GM12878 (cell line): Measurements from ENCODE around the gene PPP1R7. TPM values are rescaled to one million over a fixed set of nuclear protein-coding genes. Genes with fewer than 3 reads are reported as not detected.

Source experiments
- ATAC-seq: fragments of 200-7000 bp; cut with Tn5 transposase; 3 replicates; pipeline ENCODE4 v1.9.1; 2020; ENCODE audit warnings: mild to moderate bottlenecking, moderate library complexity
- BruUV-seq: library from RNA; stranded (reverse); fragments of 400-500 nt; replicated peaks from 2 replicates; lab custom pipeline; 2021; lab: Mats Ljungman, UMichigan
- CTCF ChIA-PET: fragments of 300-600 bp; sonication (Branson Sonifier 250); formaldehyde crosslinking; extraction: SDS; loops from one replicate; lab custom pipeline; 2021; ENCODE audit warnings: inconsistent platforms; lab: Yijun Ruan, JAX
- POLR2A ChIA-PET: fragments of 350-600 bp; formaldehyde crosslinking; extraction: SDS; loops from one replicate; lab custom pipeline; 2021; ENCODE audit warnings: inconsistent platforms; lab: Charles Lee
- RAD21 ChIA-PET: fragments of 300-600 bp; sonication (Branson Sonifier 250); formaldehyde crosslinking; loops from one replicate; lab custom pipeline; 2023; ENCODE audit warnings: antibody characterized with exemption; ENCODE audit not compliant: unreplicated experiment; lab: Charles Lee
- SMC1A ChIA-PET: fragments of 300-600 bp; sonication (Branson Sonifier 250); formaldehyde crosslinking; loops from one replicate; lab custom pipeline; 2023; ENCODE audit not compliant: unreplicated experiment, uncharacterized antibody; lab: Charles Lee
- DNase-seq: peaks from one replicate; pipeline ENCODE4 v3.0.0-alpha.2; 2011; ENCODE audit warnings: low read depth, low spot score
- FAIRE-seq: peaks from 3 replicates; lab custom pipeline; 2011; peaks lifted over from hg19 to GRCh38; lab: Jason Lieb, UNC
- H2AFZ ChIP-seq: 2 replicates; pipeline ENCODE4 v1.6.0; 2011; ENCODE audit warnings: low read depth, low read length, control low read depth; ENCODE audit not compliant: control insufficient read depth
- H3K27ac ChIP-seq: 2 replicates; pipeline ENCODE4 v1.5.1; 2011; ENCODE audit warnings: control low read depth; ENCODE audit not compliant: control insufficient read depth, insufficient read depth
- H3K27me3 ChIP-seq, 2 experiments: replicated peaks in 1 of 2; 2 replicates each; pipeline versions ENCODE4 v1.6.0 to v1.6.1; 2011; ENCODE audit warnings: low read length in 1 of 2; ENCODE audit not compliant: control insufficient read depth in 2 of 2, insufficient read depth in 2 of 2
- H3K36me3 ChIP-seq, 2 experiments: 2 replicates each; pipeline ENCODE4 v1.5.1; 2011; ENCODE audit warnings: low read length in 1 of 2; ENCODE audit not compliant: control insufficient read depth in 2 of 2, insufficient read depth in 2 of 2
- H3K4me1 ChIP-seq: 2 replicates; pipeline ENCODE4 v1.6.1; 2011; ENCODE audit warnings: mild to moderate bottlenecking, low read length, moderate library complexity, mixed read lengths; ENCODE audit not compliant: control insufficient read depth, insufficient read depth
- H3K4me2 ChIP-seq: 2 replicates; pipeline ENCODE4 v1.6.0; 2011; ENCODE audit warnings: control low read depth; ENCODE audit not compliant: control insufficient read depth, insufficient read depth
- H3K4me3 ChIP-seq: fragments of 200-600 bp; sonication (generic); 2 replicates; pipeline ENCODE4 v1.5.1; 2016
- H3K79me2 ChIP-seq: 2 replicates; pipeline ENCODE4 v1.6.0; 2011; ENCODE audit warnings: low read length; ENCODE audit not compliant: control insufficient read depth, insufficient read depth
- H3K9ac ChIP-seq: 2 replicates; pipeline ENCODE4 v1.8.0; 2011; ENCODE audit warnings: low read length, control low read depth, mixed read lengths; ENCODE audit not compliant: control insufficient read depth, insufficient read depth
- H3K9me3 ChIP-seq: replicated peaks from 3 replicates; pipeline ENCODE4 v1.5.1; 2011; ENCODE audit warnings: mild to moderate bottlenecking, low read length; ENCODE audit not compliant: control insufficient read depth, insufficient read depth
- H4K20me1 ChIP-seq: 2 replicates; pipeline ENCODE4 v1.6.0; 2011; ENCODE audit not compliant: control insufficient read depth, insufficient read depth
- BCL11A ChIP-seq: IDR thresholded peaks from 2 replicates; pipeline ENCODE4 v1.6.1; 2011; ENCODE audit warnings: low read depth, low read length
- DPF2 ChIP-seq: fragments of 450-650 bp; IDR thresholded peaks from 2 replicates; pipeline ENCODE4 v1.6.1; 2017; ENCODE audit warnings: mild to moderate bottlenecking
- FOXK2 ChIP-seq: fragments of 450-650 bp; IDR thresholded peaks from 2 replicates; pipeline ENCODE4 v1.6.1; 2017; ENCODE audit warnings: mild to moderate bottlenecking, moderate library complexity
- IRF4 ChIP-seq: IDR thresholded peaks from 2 replicates; pipeline ENCODE4 v1.6.1; 2011; ENCODE audit warnings: low read depth, low read length
- LARP7 ChIP-seq: fragments of 450-650 bp; IDR thresholded peaks from 2 replicates; pipeline ENCODE4 v1.6.1; 2017; ENCODE audit warnings: mild to moderate bottlenecking
- NFIC ChIP-seq: IDR thresholded peaks from 2 replicates; pipeline ENCODE4 v1.6.1; 2012; ENCODE audit warnings: low read depth, mild to moderate bottlenecking, inconsistent platforms, low read length, moderate library complexity
- NFYB ChIP-seq: IDR thresholded peaks from 2 replicates; pipeline ENCODE4 v1.6.1; 2011; ENCODE audit warnings: low read depth, mild to moderate bottlenecking, low read length, improper control_type of control experiment, moderate library complexity; ENCODE audit not compliant: insufficient read depth
- RBBP5 ChIP-seq: fragments of 200-600 bp; sonication (generic); conservative IDR thresholded peaks from 2 replicates; pipeline ENCODE4 v1.6.1; 2016
- RCOR1 ChIP-seq: conservative IDR thresholded peaks from 2 replicates; pipeline ENCODE4 v1.6.1; 2012; ENCODE audit warnings: low read depth, low read length, improper control_type of control experiment
- RUNX3 ChIP-seq: IDR thresholded peaks from 2 replicates; pipeline ENCODE4 v1.6.1; 2012; ENCODE audit warnings: low read length, inconsistent platforms
- SREBF2 ChIP-seq: IDR thresholded peaks from 2 replicates; pipeline ENCODE4 v1.6.1; 2012; ENCODE audit warnings: mild to moderate bottlenecking, low read length
- TCF3 ChIP-seq: IDR thresholded peaks from 2 replicates; pipeline ENCODE4 v1.6.1; 2012; ENCODE audit warnings: low read depth, mild to moderate bottlenecking, low read length, borderline replicate concordance; ENCODE audit not compliant: insufficient read depth
- whole genome bisulfite sequencing: methylation state at CpG from one replicate; pipeline ENCODE4 v1.1.6; 2016; ENCODE audit warnings: low lambda C conversion rate; ENCODE audit not compliant: insufficient replicate concordance, insufficient coverage; ENCODE audit errors: missing lambda C conversion rate; 5-methylcytosine and 5-hydroxymethylcytosine counted together
- in situ Hi-C: fragments of 300-500 bp; cut with MboI; formaldehyde crosslinking; loops from 9 replicates; pipeline ENCODE4 v1.14.3; 2018; ENCODE audit warnings: mixed read lengths
- intact Hi-C: fragments of 100-400 bp; cut with micrococcal nuclease; formaldehyde crosslinking; loops from one replicate; pipeline ENCODE4 v1.14.2; 2022; ENCODE audit not compliant: unreplicated experiment
- polyA plus RNA-seq, 11 experiments: library from polyadenylated mRNA; depleted of rRNA in 4 of 11; unstranded in 6 of 11; stranded (reverse) in 5 of 11; fragments of >200 nt; fragmentation: Nextera tagmentation in 4 of 11; fragmentation: Illumina TruSeq in 1 of 11; extraction: Ambion mirVana in 4 of 11; extraction: Trizol in 1 of 11; gene quantifications; 1 replicate in 1 of 11; 2 replicates in 10 of 11; pipeline versions ENCODE4 v1.2.1 to v1.2.3, GENCODE V29; 2011 to 2016; ENCODE audit warnings: inconsistent platforms in 2 of 11, missing spikeins in 2 of 11, low read depth in 1 of 11
- total RNA-seq, 4 experiments: library from RNA; depleted of rRNA in 3 of 4; stranded (reverse); fragments of >200 nt in 3 of 4; fragmentation: Illumina TruSeq in 1 of 4; extraction: Trizol in 1 of 4; gene quantifications; 2 replicates each; pipeline versions ENCODE4 v1.2.1 to v1.2.3, GENCODE V29; 2013 to 2021
- TF ChIP-seq, protein P1 (sequence below): fragments of 450-650 bp; IDR thresholded peaks from 2 replicates; pipeline ENCODE4 v1.6.1; 2017; ENCODE audit warnings: mild to moderate bottlenecking
- TF ChIP-seq, protein P2 (sequence below): fragments of 450-650 bp; IDR thresholded peaks from 2 replicates; pipeline ENCODE4 v1.6.1; 2017; ENCODE audit warnings: mild to moderate bottlenecking, moderate library complexity

Gene PPP1R7
- total and polyA plus RNA-seq, 10 of the 15 experiments (the other 5 are each of a cell fraction or from before 2014, with no cell fraction given), result 78.5 to 174 (median 93.7) TPM

DNA sequence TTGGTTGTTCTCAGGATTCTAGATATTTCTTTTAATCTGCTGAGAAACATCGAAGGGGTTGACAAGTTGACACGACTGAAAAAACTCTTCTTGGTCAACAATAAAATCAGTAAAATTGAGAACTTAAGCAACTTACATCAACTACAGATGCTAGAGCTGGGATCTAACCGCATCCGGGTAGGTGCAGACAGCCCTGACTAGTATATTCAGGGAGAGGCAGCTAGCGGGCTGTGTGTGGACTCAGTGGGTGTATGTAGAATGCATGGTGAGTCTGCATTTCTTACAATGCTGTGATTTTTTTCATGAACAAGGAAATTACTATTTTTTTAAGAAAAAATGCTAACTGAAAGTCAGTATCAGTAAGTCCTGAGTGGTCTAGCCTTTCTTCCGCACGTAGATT lies 10.1 kb downstream of the PPP1R7 start:
- in situ Hi-C loops (no loop called here), intact Hi-C loops (no loop called here)
- Histone ChIP-seq H3K9me3 (no peaks in the 10 kb centered on the region), H3K36me3 (peaks cover 5 to 48% of the 10 kb centered on the region in 2 experiments), H3K4me2 (no peak overlapping the region), H2AFZ (no peak overlapping the region), H3K4me3 (no peak overlapping the region), H3K9ac (no peak overlapping the region), H4K20me1 (no peaks in the 10 kb centered on the region), H3K4me1 (no peaks in the 10 kb centered on the region), H3K79me2 (no peaks in the 10 kb centered on the region), H3K27me3 (no peaks in the 10 kb centered on the region), H3K27ac (no peak overlapping the region)
- CTCF ChIA-PET, result no interaction called here
- TF ChIP-seq IRF4 (no peak), LARP7 (no peak), NFYB (no peak), DPF2 (no peak), NFIC (no peak)
- SMC1A ChIA-PET, result no interaction called here
- no TSS peak for BruUV-seq
- 97% methylated on average over 7 of the region's 7 CpGs for WGBS
- ATAC-seq (no peak), DNase-seq (no peak), FAIRE-seq (no peak)
- RAD21 ChIA-PET, result no interaction called here
- POLR2A ChIA-PET, result no interaction called here

DNA sequence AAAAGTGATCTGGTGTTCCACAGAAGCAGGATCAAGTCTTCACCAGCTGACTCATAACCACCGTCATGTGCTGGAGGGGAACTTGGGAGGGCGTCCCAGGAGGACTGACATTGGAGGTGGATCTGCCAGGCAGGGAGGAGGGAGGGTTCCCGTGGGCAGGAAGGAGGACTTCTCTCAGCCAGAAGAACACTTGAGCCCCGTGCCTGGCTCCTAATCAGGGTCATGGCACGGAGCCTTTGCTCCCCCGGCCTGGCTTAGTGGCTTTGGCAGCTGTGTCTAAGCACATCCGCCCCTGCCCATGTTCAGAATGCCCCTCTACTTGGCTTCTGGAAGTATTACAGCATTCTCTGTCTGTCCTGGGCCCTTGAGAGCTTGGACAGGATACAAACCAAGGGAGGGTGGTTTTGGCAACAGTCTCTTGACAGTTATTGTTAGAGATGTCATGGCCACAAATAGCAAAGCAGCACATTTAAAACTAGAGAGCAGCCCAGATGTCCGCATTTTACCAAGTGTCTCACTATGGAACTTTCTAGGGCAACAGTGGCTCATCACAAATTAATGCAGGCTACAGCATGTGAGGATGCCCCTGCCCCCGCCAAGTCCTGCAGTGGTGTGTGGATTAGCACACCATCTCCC lies 11.5 kb downstream of the PPP1R7 start:
- 71% methylated on average over 9 of the region's 9 CpGs for WGBS
- in situ Hi-C loops, result no loop called here
- ChIA-PET RAD21 (no interaction called here), CTCF (no interaction called here), POLR2A (no interaction called here), SMC1A (no interaction called here)
- ATAC-seq (no peak), FAIRE-seq (no peak), DNase-seq (no peak)
- Histone ChIP-seq H3K36me3 (peaks cover 6 to 45% of the 10 kb centered on the region in 2 experiments), H3K4me2 (no peak overlapping the region), H2AFZ (no peak overlapping the region), H3K9ac (no peak overlapping the region), H3K79me2 (no peaks in the 10 kb centered on the region), H3K4me1 (no peaks in the 10 kb centered on the region), H3K4me3 (no peak overlapping the region), H3K27ac (no peak overlapping the region), H3K27me3 (no peaks in the 10 kb centered on the region), H4K20me1 (no peaks in the 10 kb centered on the region), H3K9me3 (no peaks in the 10 kb centered on the region)
- BruUV-seq, result no TSS peak
- intact Hi-C loops, result no loop called here
- TF ChIP-seq SREBF2 (no peak), TCF3 (no peak), FOXK2 (no peak), BCL11A (no peak), RCOR1 (no peak), RUNX3 (no peak), RBBP5 (no peak)
- TF ChIP-seq, protein P1, sequence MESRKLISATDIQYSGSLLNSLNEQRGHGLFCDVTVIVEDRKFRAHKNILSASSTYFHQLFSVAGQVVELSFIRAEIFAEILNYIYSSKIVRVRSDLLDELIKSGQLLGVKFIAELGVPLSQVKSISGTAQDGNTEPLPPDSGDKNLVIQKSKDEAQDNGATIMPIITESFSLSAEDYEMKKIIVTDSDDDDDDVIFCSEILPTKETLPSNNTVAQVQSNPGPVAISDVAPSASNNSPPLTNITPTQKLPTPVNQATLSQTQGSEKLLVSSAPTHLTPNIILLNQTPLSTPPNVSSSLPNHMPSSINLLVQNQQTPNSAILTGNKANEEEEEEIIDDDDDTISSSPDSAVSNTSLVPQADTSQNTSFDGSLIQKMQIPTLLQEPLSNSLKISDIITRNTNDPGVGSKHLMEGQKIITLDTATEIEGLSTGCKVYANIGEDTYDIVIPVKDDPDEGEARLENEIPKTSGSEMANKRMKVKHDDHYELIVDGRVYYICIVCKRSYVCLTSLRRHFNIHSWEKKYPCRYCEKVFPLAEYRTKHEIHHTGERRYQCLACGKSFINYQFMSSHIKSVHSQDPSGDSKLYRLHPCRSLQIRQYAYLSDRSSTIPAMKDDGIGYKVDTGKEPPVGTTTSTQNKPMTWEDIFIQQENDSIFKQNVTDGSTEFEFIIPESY, result no peak
- TF ChIP-seq, protein P2, sequence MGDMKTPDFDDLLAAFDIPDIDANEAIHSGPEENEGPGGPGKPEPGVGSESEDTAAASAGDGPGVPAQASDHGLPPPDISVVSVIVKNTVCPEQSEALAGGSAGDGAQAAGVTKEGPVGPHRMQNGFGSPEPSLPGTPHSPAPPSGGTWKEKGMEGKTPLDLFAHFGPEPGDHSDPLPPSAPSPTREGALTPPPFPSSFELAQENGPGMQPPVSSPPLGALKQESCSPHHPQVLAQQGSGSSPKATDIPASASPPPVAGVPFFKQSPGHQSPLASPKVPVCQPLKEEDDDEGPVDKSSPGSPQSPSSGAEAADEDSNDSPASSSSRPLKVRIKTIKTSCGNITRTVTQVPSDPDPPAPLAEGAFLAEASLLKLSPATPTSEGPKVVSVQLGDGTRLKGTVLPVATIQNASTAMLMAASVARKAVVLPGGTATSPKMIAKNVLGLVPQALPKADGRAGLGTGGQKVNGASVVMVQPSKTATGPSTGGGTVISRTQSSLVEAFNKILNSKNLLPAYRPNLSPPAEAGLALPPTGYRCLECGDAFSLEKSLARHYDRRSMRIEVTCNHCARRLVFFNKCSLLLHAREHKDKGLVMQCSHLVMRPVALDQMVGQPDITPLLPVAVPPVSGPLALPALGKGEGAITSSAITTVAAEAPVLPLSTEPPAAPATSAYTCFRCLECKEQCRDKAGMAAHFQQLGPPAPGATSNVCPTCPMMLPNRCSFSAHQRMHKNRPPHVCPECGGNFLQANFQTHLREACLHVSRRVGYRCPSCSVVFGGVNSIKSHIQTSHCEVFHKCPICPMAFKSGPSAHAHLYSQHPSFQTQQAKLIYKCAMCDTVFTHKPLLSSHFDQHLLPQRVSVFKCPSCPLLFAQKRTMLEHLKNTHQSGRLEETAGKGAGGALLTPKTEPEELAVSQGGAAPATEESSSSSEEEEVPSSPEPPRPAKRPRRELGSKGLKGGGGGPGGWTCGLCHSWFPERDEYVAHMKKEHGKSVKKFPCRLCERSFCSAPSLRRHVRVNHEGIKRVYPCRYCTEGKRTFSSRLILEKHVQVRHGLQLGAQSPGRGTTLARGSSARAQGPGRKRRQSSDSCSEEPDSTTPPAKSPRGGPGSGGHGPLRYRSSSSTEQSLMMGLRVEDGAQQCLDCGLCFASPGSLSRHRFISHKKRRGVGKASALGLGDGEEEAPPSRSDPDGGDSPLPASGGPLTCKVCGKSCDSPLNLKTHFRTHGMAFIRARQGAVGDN, result no peak
